ENCODE data around the gene FAM241A.

Gene FAM241A

GRCh38 chr4:112213856-112214255 is 68.6 kb downstream of the FAM241A start:
- no peak overlapping the region for H3K4me3 ChIP-seq (ENCODE audit: low read depth, low read length)
- TF ChIP-seq, protein P1, sequence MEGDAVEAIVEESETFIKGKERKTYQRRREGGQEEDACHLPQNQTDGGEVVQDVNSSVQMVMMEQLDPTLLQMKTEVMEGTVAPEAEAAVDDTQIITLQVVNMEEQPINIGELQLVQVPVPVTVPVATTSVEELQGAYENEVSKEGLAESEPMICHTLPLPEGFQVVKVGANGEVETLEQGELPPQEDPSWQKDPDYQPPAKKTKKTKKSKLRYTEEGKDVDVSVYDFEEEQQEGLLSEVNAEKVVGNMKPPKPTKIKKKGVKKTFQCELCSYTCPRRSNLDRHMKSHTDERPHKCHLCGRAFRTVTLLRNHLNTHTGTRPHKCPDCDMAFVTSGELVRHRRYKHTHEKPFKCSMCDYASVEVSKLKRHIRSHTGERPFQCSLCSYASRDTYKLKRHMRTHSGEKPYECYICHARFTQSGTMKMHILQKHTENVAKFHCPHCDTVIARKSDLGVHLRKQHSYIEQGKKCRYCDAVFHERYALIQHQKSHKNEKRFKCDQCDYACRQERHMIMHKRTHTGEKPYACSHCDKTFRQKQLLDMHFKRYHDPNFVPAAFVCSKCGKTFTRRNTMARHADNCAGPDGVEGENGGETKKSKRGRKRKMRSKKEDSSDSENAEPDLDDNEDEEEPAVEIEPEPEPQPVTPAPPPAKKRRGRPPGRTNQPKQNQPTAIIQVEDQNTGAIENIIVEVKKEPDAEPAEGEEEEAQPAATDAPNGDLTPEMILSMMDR (IDR thresholded peaks at IDR 0.05; ENCODE audit: borderline replicate concordance, insufficient read depth, low read depth, low read length), result no peak

GRCh38 chr4:112214390-112215264 is 69.4 kb downstream of the FAM241A start:
- no peak overlapping the region for H3K4me3 ChIP-seq (ENCODE audit: low read depth, low read length)
- TF ChIP-seq, protein P1 (IDR thresholded peaks at IDR 0.05; ENCODE audit: borderline replicate concordance, insufficient read depth, low read depth, low read length), result no peak

- TF ChIP-seq, protein P1 (IDR thresholded peaks at IDR 0.05; ENCODE audit: borderline replicate concordance, insufficient read depth, low read depth, low read length), result no peak
- H3K4me3 ChIP-seq (ENCODE audit: low read depth, low read length), result no peak overlapping the region
Measured at GRCh38 chr4:112219826-112220366, 74.6 kb downstream of the FAM241A start.

DNA sequence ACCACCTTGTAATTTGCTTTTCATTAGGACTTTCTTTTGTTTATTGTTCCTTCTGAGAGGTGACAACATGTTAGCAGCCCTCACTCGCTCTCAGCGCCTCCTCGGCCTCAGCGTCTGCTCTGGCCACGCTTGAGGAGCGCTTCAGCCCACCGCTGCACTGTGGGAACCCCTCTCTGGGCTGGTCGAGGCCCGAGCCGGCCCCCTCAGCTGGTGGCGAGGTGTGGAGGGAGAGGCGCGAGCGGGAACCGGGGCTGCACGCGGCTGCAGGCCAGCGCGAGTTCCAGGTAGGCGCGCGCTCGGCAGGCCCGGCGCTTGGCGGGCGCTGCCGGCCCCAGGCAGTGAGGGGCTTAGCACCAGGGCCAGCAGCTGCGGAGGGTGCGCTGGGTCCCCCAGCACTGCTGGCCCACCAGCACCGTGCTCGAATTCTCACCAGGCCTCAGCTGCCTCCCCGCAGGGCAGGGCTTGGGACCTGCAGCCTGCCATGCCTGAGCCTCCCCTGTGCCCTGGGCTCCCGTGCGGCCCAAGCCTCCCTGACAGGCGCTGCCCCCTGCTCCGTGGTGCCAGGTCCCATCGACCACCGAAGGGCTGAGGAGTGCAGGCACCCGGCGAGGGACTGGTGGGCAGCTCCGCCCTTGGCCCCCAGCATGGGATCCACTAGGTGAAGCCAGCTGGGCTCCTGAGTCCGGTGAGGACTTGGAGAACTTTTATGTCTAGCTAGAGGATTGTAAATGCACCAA is 77.1 kb downstream of the FAM241A start:
- TF ChIP-seq, protein P1 (IDR thresholded peaks at IDR 0.05; ENCODE audit: borderline replicate concordance, insufficient read depth, low read depth, low read length), result no peak
- H3K4me3 ChIP-seq (ENCODE audit: low read depth, low read length), result no peak overlapping the region

GRCh38 chr4:112225157-112225556 is 79.9 kb downstream of the FAM241A start:
- no peak overlapping the region for H3K4me3 ChIP-seq (ENCODE audit: low read depth, low read length)
- TF ChIP-seq, protein P1 (IDR thresholded peaks at IDR 0.05; ENCODE audit: borderline replicate concordance, insufficient read depth, low read depth, low read length), result no peak

DNA sequence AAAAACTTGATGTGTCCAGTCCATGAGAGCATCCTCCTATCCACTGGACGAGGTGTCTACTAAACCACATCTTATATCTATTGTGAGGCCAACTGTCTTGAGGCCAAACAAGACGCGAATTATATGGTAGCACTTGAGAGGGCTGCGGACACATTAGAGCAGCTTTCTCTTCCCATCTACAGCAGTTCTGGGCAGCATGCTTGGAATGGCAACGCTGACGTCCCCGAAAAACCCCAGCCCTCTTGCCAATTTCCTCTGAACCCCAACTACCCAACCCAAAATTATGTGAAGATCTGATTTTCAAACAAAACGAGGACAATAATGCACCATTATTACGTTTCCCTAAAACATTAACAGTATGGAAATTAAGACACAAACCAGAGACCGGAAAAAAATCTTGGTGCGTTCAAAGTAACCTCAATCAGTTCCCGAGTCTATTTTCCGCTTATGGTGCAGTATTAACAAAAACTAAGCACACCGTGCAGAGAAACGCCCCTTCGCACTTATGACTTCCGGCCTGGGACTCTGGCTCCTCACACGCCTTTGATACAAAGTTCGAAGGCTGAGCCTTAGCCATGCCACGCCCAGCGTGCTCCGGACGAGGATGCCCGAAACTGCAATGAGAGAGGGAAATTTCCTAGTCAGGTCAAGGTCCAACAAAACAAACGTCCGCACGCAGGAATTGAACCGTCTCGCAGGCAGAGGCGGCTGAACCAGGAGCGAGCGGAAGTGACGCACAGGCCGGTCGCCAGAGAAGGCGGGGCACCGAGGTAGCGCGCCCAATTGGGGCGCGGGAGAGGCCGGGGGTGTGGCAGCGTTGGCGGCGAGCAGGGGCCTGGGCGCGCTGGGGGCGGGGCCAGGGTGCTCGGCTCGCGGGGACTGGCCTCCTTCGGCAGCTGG is 85.9 kb downstream of the FAM241A start:
- TF ChIP-seq, protein P1 (IDR thresholded peaks at IDR 0.05; ENCODE audit: borderline replicate concordance, insufficient read depth, low read depth, low read length), result no peak
- H3K4me3 ChIP-seq (ENCODE audit: low read depth, low read length), result peak overlapping the region; percentile 94
